ENCODE results near the gene MCM7. TPM values are rescaled to one million over a fixed set of nuclear protein-coding genes. Genes with fewer than 3 reads are reported as not detected.

The MCM7 gene
- total and polyA plus RNA-seq, 2 of the 13 experiments (the other 11 are each of a cell fraction or from before 2014, with no cell fraction given): 84.5 to 214 TPM

DNA sequence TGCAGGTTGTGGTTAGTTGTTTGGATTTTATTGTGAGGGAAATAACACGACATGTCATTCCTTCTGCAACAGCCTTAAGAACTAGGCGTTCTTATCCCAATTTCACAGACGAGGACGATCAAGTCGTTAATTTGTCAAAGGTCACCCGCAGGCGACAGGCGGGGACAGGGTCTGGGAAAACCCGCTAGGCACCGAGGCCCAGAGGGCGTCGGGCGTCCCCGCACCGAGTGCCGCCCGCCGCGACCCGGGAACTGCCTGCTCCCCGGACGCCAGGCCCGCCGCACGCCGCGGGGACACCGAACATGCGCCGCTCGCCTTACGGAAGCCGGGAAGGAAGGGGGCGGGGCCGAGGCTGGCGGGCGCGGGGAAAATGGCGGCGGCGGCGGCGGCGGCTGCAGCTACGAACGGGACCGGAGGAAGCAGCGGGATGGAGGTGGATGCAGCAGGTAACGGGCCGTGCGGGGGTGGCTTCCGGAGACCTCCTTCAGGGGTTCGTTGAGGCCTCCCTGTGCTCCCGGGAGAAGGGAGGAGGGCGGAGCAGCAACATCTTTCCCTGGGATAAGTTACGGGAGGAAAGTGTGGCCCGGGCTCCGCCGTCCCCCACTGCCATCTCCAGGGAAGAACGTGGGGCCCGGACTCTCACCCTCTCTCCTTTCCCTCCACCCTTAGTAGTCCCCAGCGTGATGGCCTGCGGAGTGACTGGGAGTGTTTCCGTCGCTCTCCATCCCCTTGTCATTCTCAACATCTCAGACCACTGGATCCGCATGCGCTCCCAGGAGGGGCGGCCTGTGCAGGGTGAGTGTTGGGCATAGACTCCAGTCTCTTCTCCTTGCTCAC, 12.4 kb downstream of the MCM7 start, which contains the start of gene COPS6 (continued):
- TF ChIP-seq REL (CRISPR knock-in tag; conservative IDR thresholded peaks at IDR 0.05): peak; percentile 98
- no peak for TF ChIP-seq NFE2L1 (CRISPR knock-in tag; IDR thresholded peaks at IDR 0.05; ENCODE audit: borderline replicate concordance)
- TF ChIP-seq KLF6 (CRISPR knock-in tag; IDR thresholded peaks at IDR 0.05): peak; percentile 94; the same call in 1 of the 2 replicates
- TF ChIP-seq TBX2 (CRISPR knock-in tag; IDR thresholded peaks at IDR 0.05; ENCODE audit: borderline replicate concordance): peak; percentile 74; the same call in 1 of the 2 replicates
- no peak for TF ChIP-seq ZNF740 (CRISPR knock-in tag; IDR thresholded peaks at IDR 0.05)
- peak; percentile 42 for TF ChIP-seq HNRNPK (IDR thresholded peaks at IDR 0.05; ENCODE audit: low read depth, low read length, poor library complexity, severe bottlenecking)
- TF ChIP-seq HOXA9 (CRISPR knock-in tag; IDR thresholded peaks at IDR 0.05; ENCODE audit: borderline replicate concordance): peak; percentile 89
- TF ChIP-seq CC2D1A (CRISPR knock-in tag; IDR thresholded peaks at IDR 0.05): no peak
- TF ChIP-seq ARID2 (CRISPR knock-in tag; IDR thresholded peaks at IDR 0.05; ENCODE audit: borderline replicate concordance): peak; percentile 42; the same call in 1 of the 2 replicates
- TF ChIP-seq ZNF44 (CRISPR knock-in tag; IDR thresholded peaks at IDR 0.05): no peak
- no peak for TF ChIP-seq TCF7L2 (IDR thresholded peaks at IDR 0.05; ENCODE audit: low read depth, low read length)
- TF ChIP-seq SIN3A (IDR thresholded peaks at IDR 0.05; ENCODE audit: borderline replicate concordance, low read depth, low read length): peak; percentile 78; the same call in 1 of the 2 replicates
- no peak for TF ChIP-seq AGO2 (optimal IDR thresholded peaks at IDR 0.05; ENCODE audit: low read depth, low read length)
- no peak for TF ChIP-seq PREB (CRISPR knock-in tag; IDR thresholded peaks at IDR 0.05)
- TF ChIP-seq CENPT (CRISPR knock-in tag; IDR thresholded peaks at IDR 0.05; ENCODE audit: low read depth): peak; percentile 91
- no peak for TF ChIP-seq ZNF660 (CRISPR knock-in tag; IDR thresholded peaks at IDR 0.05; ENCODE audit: borderline replicate concordance, low read depth)
- peak; percentile 86 for TF ChIP-seq HES4 (CRISPR knock-in tag; IDR thresholded peaks at IDR 0.05; ENCODE audit: borderline replicate concordance)
- TF ChIP-seq, protein P1, sequence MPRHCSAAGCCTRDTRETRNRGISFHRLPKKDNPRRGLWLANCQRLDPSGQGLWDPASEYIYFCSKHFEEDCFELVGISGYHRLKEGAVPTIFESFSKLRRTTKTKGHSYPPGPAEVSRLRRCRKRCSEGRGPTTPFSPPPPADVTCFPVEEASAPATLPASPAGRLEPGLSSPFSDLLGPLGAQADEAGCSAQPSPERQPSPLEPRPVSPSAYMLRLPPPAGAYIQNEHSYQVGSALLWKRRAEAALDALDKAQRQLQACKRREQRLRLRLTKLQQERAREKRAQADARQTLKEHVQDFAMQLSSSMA (CRISPR knock-in tag; IDR thresholded peaks at IDR 0.05): peak; percentile 88; the same call in 1 of the 2 replicates
- TF ChIP-seq, protein P2, sequence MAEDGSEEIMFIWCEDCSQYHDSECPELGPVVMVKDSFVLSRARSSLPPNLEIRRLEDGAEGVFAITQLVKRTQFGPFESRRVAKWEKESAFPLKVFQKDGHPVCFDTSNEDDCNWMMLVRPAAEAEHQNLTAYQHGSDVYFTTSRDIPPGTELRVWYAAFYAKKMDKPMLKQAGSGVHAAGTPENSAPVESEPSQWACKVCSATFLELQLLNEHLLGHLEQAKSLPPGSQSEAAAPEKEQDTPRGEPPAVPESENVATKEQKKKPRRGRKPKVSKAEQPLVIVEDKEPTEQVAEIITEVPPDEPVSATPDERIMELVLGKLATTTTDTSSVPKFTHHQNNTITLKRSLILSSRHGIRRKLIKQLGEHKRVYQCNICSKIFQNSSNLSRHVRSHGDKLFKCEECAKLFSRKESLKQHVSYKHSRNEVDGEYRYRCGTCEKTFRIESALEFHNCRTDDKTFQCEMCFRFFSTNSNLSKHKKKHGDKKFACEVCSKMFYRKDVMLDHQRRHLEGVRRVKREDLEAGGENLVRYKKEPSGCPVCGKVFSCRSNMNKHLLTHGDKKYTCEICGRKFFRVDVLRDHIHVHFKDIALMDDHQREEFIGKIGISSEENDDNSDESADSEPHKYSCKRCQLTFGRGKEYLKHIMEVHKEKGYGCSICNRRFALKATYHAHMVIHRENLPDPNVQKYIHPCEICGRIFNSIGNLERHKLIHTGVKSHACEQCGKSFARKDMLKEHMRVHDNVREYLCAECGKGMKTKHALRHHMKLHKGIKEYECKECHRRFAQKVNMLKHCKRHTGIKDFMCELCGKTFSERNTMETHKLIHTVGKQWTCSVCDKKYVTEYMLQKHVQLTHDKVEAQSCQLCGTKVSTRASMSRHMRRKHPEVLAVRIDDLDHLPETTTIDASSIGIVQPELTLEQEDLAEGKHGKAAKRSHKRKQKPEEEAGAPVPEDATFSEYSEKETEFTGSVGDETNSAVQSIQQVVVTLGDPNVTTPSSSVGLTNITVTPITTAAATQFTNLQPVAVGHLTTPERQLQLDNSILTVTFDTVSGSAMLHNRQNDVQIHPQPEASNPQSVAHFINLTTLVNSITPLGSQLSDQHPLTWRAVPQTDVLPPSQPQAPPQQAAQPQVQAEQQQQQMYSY (CRISPR knock-in tag; IDR thresholded peaks at IDR 0.05): peak; percentile 55; the same call in 1 of the 2 replicates
- TF ChIP-seq ZBTB44 (CRISPR knock-in tag; IDR thresholded peaks at IDR 0.05): peak; percentile 83; the same call in 1 of the 2 replicates
- TF ChIP-seq ZMYM3 (CRISPR knock-in tag; IDR thresholded peaks at IDR 0.05): no peak

All from HepG2 (cell line).